Superior temporal gyrus (tissue), 1 donor: Measurements from ENCODE around the gene CUL4A.

ENCODE experiments used
- DNase-seq: peaks from one replicate; pipeline ENCODE4 v3.0.0-alpha.2; 2016; ENCODE audit errors: extremely low spot score

CUL4A gene

DNA sequence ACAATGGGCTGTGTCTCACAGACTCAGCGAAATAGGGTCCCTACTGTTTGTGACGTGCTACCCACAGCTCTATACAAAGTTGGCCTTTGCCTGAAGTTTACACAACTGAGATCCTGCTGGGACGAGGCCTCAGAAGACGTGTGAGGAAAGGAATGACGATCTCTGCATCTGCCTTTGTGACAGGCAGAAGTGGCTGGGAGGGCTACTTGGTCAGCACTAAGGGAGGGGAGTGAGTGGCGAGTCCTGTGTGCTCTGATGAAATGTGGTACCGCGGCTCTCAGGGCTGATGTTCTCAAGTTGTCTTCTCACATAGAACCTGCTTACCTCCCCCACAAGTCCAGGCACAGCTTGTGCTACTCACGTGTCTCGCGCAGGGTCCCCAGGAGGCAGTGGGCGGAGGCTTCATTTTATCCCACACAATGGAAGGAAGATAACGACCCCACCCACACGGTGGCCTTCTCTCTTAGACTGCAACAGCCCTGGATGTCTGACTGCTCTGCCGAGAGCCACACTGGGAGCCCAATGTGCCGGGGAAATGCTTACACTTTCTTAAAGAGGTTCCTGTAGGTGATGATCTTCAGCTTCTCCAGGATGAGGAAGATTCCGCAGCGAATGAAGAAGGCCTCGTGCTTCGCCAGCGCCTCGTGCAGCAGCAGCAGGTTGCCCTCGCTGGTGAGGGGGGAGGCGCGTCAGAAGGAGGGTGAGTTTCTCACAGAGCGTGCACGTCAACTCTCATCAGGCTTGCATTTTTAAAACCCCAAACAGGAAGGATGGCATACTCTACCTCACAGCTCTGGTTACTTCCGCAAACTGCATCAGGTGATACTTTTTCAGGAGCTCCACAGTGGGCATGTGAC lies 29.8 kb upstream of the CUL4A start:
- DNase-seq: no peak

- DNase-seq: no peak
Observed at GRCh38 chr13:113182046-113182445, 27.4 kb upstream of the CUL4A start.

DNA sequence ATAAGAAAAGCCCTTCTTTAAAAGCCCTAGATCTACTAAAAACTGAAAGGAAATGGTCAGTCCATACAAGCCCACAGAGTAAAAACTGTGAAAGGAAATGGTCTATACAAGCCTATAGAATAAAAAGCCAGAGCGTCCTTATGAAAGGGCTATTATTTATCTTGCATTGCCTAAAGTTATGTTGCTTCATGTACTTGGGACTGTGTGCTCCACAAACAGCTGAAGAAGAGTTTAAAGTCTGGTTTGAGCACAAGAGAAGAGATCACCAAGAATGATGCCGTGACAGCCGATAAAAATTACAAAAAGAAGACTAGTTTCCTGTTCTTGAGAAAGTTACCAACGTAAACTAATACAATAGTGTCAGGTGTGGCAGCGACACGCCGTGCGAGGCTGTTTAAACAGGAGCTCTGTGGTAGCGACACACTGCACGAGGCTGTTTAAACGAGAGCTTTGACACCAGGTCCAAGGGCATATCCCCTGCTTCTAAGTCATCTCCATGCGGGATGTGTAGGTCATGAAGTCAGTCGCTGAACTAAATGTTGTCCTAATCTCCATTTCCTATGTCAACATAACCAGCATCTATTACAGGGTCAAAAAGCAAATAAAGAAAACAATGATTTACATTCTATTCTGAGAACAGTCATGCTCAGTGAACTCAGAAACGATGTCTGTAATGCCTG lies 25.8 kb upstream of the CUL4A start:
- DNase-seq: peak; percentile 35

DNA sequence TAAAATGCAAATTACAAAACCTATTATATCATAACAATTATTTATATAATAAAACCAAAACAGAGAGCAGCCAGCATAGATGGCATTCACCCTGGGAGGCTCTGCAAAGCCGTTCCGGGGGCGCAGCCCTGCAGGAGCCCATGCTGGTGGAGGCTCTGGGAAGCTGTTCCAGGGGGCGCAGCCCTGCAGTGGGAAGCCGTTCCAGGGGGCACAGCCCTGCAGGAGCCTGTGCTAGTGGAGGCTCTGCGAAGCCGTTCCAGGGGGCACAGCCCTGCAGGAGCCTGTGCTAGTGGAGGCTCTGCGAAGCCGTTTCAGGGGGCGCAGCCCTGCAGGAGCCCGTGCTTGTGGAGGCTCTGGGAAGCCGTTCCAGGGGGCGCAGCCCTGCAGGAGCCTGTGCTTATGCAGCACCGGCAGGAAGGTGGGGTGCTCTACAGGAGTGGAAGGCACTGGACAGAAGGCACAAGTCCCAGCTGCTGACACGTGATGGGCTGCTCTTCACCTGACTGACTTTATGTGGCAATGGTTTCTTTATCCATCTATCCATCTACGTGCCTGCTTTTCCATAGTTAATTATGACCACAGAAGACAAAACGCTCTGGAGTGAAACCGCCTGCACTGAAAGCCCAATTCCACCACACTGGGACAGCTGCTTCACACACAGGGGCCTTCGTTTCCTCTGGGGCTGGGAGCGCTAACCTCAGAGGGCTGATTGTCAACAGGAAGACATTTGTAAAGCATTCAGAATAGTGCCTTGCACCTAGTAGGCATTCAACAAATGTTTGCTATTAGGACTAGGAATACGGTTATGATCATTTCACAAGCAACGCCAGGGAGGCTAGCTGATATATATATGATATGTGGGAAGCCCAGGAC lies 24.6 kb upstream of the CUL4A start:
- DNase-seq: no peak

DNA sequence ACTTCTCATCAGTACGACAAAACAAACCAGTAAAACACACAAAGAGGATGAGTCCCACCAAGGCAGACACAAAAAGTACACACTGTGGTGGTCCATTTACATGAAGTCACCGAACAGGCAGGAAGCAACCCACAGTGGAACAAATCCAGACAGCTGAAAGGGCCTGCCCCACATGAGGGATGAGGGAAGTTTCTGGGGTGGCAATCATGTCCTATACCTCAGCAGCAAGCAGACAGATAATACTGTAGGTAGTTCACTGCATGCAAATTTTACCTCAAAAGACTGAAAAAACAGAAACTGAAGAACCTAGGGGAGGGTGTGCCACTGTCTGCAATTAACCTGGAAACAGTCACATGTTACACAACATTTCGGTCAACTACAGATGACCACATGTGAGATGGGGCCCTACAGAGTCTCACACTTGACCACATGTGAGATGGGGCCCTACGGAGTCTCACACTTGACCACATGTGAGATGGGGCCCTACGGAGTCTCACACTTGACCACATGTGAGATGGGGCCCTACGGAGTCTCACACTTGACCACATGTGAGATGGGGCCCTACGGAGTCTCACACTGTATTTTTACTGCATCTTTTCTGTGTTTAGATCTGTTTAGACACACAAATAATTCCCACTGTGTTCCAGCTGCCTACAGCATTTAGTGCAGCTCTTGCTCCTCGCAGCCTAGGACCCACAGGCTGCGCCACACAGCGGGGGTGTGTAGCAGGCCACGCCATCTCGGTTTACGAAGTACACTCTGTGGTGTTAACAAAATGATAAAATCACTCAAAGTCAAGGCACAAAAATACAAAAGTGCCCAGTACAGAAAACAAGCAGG lies 23.1 kb upstream of the CUL4A start:
- no peak for DNase-seq

DNA sequence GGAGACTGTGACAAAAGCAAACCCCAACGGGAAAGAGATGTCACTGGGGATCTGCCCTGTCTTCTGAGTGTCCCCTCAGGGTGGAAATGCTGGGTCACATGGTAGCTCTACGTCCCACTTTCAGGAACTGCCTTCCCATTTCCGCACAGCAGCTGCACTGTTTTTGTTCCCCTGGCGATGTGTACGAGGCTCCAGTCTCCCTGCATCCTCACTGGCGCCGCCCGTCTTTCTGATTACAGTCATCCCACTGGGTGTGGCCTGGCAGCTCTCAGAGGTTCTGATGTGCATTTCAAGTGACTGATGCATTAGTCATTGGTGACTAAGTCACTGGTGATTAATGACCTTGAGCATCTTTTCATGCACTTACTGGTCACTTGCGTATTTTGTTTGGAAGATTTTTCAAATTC lies 22.1 kb upstream of the CUL4A start:
- DNase-seq: peak; percentile 74

- DNase-seq: no peak
Observed at GRCh38 chr13:113187883-113188665, 21.3 kb upstream of the CUL4A start.

GRCh38 chr13:113190181-113190580 lies 19.2 kb upstream of the CUL4A start:
- no peak for DNase-seq

DNA sequence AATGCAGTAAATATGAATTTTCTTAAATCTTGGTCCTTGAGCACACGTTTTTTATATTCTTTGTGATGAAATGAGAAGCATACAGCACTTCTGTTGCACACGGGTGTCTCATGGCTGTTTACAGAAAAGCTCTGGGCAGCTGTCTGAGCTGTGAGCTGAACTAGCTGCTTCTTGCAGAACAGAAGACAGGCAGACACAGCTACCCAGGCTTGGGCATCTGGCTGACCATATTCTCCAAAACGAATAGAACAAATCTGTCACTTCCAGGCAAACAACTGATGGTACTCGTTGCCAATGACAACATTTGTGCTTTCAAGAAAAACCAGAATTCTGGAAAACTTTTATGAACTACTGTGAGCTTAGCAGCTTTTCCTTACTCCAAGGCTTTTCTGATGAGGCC lies 17.1 kb upstream of the CUL4A start:
- peak; percentile 45 for DNase-seq

DNA sequence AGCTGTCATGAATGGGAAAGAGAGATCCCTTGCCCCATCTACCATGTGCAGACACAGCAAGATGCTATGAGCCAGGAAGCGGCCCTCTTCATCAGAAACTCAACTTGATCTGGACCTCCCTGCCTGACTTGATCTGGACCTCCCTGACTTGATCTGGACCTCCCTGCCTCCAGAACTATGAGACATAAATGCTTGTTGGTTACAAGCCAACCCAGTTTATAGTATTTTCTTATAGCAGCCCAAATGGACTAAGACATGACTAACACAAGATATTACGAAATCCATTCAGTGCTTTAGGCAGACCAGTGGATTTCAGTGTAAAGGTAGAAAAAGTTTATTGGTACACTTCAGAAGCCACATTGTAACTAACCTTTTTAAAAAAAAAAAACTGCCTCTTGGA lies 16.5 kb upstream of the CUL4A start:
- no peak for DNase-seq

- DNase-seq: no peak
Observed at GRCh38 chr13:113195360-113195759, 14.1 kb upstream of the CUL4A start.

DNA sequence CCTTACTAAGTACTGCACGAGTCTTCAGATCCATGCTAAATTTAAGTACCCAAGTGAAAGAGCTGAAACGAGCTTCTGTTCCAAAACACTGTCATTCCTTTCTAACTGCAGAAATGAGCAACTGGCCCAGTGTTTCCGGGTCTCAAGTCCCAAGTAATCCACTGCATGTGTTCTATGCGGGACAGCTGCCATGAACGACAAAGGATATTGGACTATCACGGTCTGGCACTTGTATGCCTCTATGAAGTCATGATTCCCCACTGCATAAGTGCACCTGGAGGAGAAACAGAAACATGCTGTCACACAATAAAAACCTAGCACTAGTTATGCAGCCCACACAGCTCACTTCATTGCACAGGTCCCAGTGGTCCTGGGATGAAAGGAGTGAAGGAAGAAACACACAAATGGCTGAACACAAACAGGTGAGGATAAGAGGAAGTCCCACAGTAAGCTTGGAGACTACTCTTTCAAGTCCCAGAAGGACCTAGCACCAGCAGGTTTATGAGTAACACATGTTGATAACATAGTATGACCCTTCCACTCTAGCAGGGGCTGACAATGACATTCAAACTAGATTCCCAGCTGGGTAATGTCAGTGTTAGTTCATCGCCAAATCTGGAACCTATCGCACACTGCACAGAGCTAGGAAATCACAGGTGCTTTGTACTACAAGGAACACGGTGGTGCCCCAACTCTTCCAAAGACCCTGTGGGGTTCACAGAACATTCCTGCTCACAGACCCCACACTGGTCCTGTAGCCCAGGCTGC lies 12.3 kb upstream of the CUL4A start:
- no peak for DNase-seq

- DNase-seq: no peak
Observed at GRCh38 chr13:113201815-113202214, 7.6 kb upstream of the CUL4A start.

DNA sequence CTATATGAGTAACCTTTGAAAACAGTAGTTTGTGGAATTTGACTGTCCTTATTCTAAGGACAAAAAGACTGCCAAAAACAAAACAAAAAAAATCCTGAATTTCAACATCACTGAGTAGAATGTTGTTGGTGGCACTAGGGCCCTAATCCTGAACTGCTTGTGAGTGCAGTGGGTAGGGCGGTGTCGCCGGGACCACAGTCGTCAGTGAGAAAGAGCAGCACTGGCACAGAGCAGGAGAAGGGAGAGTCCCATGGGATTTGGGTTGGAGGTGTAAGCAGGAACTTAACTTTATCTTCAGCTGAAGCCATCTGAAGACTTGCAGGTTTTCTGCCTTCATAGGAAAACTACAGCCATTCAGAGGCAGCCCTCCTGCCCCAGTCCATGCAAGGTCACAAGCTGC lies 6.5 kb upstream of the CUL4A start:
- DNase-seq: no peak

GRCh38 chr13:113203507-113204377 lies 5.7 kb upstream of the CUL4A start:
- DNase-seq: no peak

GRCh38 chr13:113204378-113204734 lies 5.1 kb upstream of the CUL4A start:
- DNase-seq: no peak

- DNase-seq: no peak
Observed at GRCh38 chr13:113205428-113205931, 3.9 kb upstream of the CUL4A start.

DNA sequence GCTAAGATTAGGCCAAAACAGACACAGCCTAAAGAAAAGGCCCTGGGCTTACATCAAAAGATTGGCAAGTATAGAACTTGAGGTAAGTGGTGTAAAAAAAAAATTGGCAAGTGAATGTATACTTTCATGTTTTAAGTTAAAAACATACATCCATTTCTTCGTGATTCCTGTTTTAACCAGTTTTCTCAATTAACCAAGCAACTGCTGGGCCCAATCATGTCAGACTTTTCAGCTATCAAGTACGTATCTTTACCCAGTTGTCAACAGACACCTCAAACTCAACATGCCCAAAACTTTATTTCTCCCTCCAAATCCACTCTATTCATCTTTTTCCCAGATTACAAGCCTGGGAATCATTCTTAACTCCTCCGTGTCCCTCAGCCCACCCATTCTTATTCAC lies 2.0 kb upstream of the CUL4A start:
- DNase-seq: no peak
